ENCODE results near the gene SMARCD1. TPM values are rescaled to one million over a fixed set of nuclear protein-coding genes. Genes with fewer than 3 reads are reported as not detected.

Gene SMARCD1
- total RNA-seq, 1 donor from 2014 or later = 160 TPM

GRCh38 chr12:50057896-50058670 is 27.1 kb upstream of the SMARCD1 start:
- no peak for DNase-seq (ENCODE audit: low spot score, unreplicated experiment)
- Mint-ChIP-seq H3K27me3 (peaks cover 65% of the 10 kb centered on the region), H3K27ac (no peak overlapping the region), H3K9me3 (ENCODE audit: low read depth) (no peaks in the 10 kb centered on the region), H3K36me3 (ENCODE audit: insufficient read depth) (no peaks in the 10 kb centered on the region), H3K4me1 (ENCODE audit: low read depth) (peaks cover 7% of the 10 kb centered on the region), H3K4me3 (ENCODE audit: low read depth) (peak overlapping the region; percentile 57)
- TF ChIP-seq CTCF (IDR thresholded peaks at IDR 0.05; ENCODE audit: unreplicated experiment) = no peak

GRCh38 chr12:50058743-50059312 is 26.3 kb upstream of the SMARCD1 start:
- Mint-ChIP-seq H3K27ac (no peak overlapping the region), H3K4me1 (ENCODE audit: low read depth) (peaks cover 7% of the 10 kb centered on the region), H3K9me3 (ENCODE audit: low read depth) (no peaks in the 10 kb centered on the region), H3K27me3 (peaks cover 60% of the 10 kb centered on the region), H3K36me3 (ENCODE audit: insufficient read depth) (no peaks in the 10 kb centered on the region), H3K4me3 (ENCODE audit: low read depth) (peak overlapping the region; percentile 60)
- TF ChIP-seq CTCF (IDR thresholded peaks at IDR 0.05; ENCODE audit: unreplicated experiment) = no peak
- no peak for DNase-seq (ENCODE audit: low spot score, unreplicated experiment)

- Mint-ChIP-seq H3K36me3 (ENCODE audit: insufficient read depth) (no peaks in the 10 kb centered on the region), H3K27ac (no peak overlapping the region), H3K9me3 (ENCODE audit: low read depth) (no peaks in the 10 kb centered on the region), H3K4me3 (ENCODE audit: low read depth) (peak overlapping the region; percentile 60), H3K27me3 (peaks cover 61% of the 10 kb centered on the region), H3K4me1 (ENCODE audit: low read depth) (peaks cover 7% of the 10 kb centered on the region)
- no peak for DNase-seq (ENCODE audit: low spot score, unreplicated experiment)
- TF ChIP-seq CTCF (IDR thresholded peaks at IDR 0.05; ENCODE audit: unreplicated experiment) = no peak
Observed at GRCh38 chr12:50059440-50060119, 25.6 kb upstream of the SMARCD1 start.

GRCh38 chr12:50060120-50060468 is 25.0 kb upstream of the SMARCD1 start:
- Mint-ChIP-seq H3K4me3 (ENCODE audit: low read depth) (no peak overlapping the region), H3K4me1 (ENCODE audit: low read depth) (peaks cover 7% of the 10 kb centered on the region), H3K27ac (no peak overlapping the region), H3K9me3 (ENCODE audit: low read depth) (no peaks in the 10 kb centered on the region), H3K27me3 (peaks cover 61% of the 10 kb centered on the region), H3K36me3 (ENCODE audit: insufficient read depth) (no peaks in the 10 kb centered on the region)
- no peak for DNase-seq (ENCODE audit: low spot score, unreplicated experiment)
- no peak for TF ChIP-seq CTCF (IDR thresholded peaks at IDR 0.05; ENCODE audit: unreplicated experiment)

- peaks cover 53% of the 10 kb centered on the region for H3K27me3 Mint-ChIP-seq
- DNase-seq (ENCODE audit: low spot score, unreplicated experiment) = no peak
- no peaks in the 10 kb centered on the region for H3K36me3 Mint-ChIP-seq (ENCODE audit: insufficient read depth)
- H3K4me1 Mint-ChIP-seq (ENCODE audit: low read depth) = peaks cover 5% of the 10 kb centered on the region
- no peaks in the 10 kb centered on the region for H3K9me3 Mint-ChIP-seq (ENCODE audit: low read depth)
- H3K27ac Mint-ChIP-seq = no peak overlapping the region
- TF ChIP-seq CTCF (IDR thresholded peaks at IDR 0.05; ENCODE audit: unreplicated experiment) = no peak
- no peak overlapping the region for H3K4me3 Mint-ChIP-seq (ENCODE audit: low read depth)
Observed at GRCh38 chr12:50061171-50061570, 24.0 kb upstream of the SMARCD1 start.

Measured in progenitor cell of endocrine pancreas (in vitro differentiated cells).